Renal cortical epithelial cell (primary cell): ENCODE data around the gene MERTK. TPM values are rescaled to one million over a fixed set of nuclear protein-coding genes. Genes with fewer than 3 reads are reported as not detected.
"Not testable (repeated sequence)": the region's sequence is repeated elsewhere in the genome, so short reads cannot be mapped to it uniquely, and the experiment has no call there.

Experiments used
- DNase-seq: peaks from one replicate; pipeline ENCODE4 v3.0.0-alpha.2; 2011; ENCODE audit warnings: low read depth
- total RNA-seq: library from RNA; depleted of rRNA; stranded (reverse); fragments of >200 nt; gene quantifications from 2 replicates; pipeline ENCODE4 v1.2.3, GENCODE V29; 2014

MERTK gene
- total RNA-seq, 1 donor from 2014 or later, result 4.4 TPM

- not testable (repeated sequence) for DNase-seq
These were observed 11.6 kb downstream of the MERTK start for GRCh38 chr2:111909997-111910396.

GRCh38 chr2:111910609-111911277, 12.3 kb downstream of the MERTK start:
- DNase-seq, result no peak

GRCh38 chr2:111911295-111911977, 13.0 kb downstream of the MERTK start:
- DNase-seq, result not testable (repeated sequence)

- no peak for DNase-seq
These were observed 14.1 kb downstream of the MERTK start for GRCh38 chr2:111912547-111912946.

- DNase-seq, result no peak
These were observed 18.7 kb downstream of the MERTK start for GRCh38 chr2:111917106-111917505.

- no peak for DNase-seq
These were observed 20.0 kb downstream of the MERTK start for GRCh38 chr2:111918383-111918806.

GRCh38 chr2:111919365-111919764, 21.0 kb downstream of the MERTK start:
- DNase-seq, result no peak

GRCh38 chr2:111919794-111920608, 21.6 kb downstream of the MERTK start:
- peak; percentile 97 for DNase-seq

- DNase-seq, result no peak
These were observed 24.9 kb downstream of the MERTK start for GRCh38 chr2:111923276-111923804.

GRCh38 chr2:111924617-111925107, 26.3 kb downstream of the MERTK start:
- DNase-seq, result no peak

GRCh38 chr2:111927723-111928122, 29.3 kb downstream of the MERTK start:
- DNase-seq, result no peak

GRCh38 chr2:111930409-111930808, 32.0 kb downstream of the MERTK start:
- DNase-seq, result no peak

GRCh38 chr2:111930875-111931274, 32.5 kb downstream of the MERTK start:
- peak; percentile 93 for DNase-seq

- no peak for DNase-seq
These were observed 34.5 kb downstream of the MERTK start for GRCh38 chr2:111932841-111933291.

GRCh38 chr2:111933900-111934299, 35.5 kb downstream of the MERTK start:
- DNase-seq, result not testable (repeated sequence)

- DNase-seq, result no peak
These were observed 38.5 kb downstream of the MERTK start for GRCh38 chr2:111936881-111937280.

- DNase-seq, result no peak
These were observed 40.0 kb downstream of the MERTK start for GRCh38 chr2:111938392-111938791.

GRCh38 chr2:111940333-111941196, 42.2 kb downstream of the MERTK start:
- DNase-seq, result no peak

GRCh38 chr2:111941531-111941930, 43.1 kb downstream of the MERTK start:
- DNase-seq, result no peak

- no peak for DNase-seq
These were observed 46.3 kb downstream of the MERTK start for GRCh38 chr2:111944531-111945210.
